Adipocyte (in vitro differentiated cells): ENCODE results near the gene OSBPL2.
A peak's percentile ranks its signal among the peaks of the same experiment; 100 is the strongest.

Experiments used
- DNase-seq: peaks from one replicate; pipeline ENCODE4 v3.0.0-alpha.2; 2015; ENCODE audit warnings: low read depth
- H3K27me3 ChIP-seq: replicated peaks from 2 replicates; pipeline ENCODE4 v1.7.0; 2013; ENCODE audit warnings: mild to moderate bottlenecking, low read length, moderate library complexity; ENCODE audit not compliant: control insufficient read depth, insufficient read depth
- H3K36me3 ChIP-seq: 2 replicates; pipeline ENCODE4 v1.7.0; 2013; ENCODE audit warnings: low read length, mild to moderate bottlenecking, moderate library complexity; ENCODE audit not compliant: control insufficient read depth, insufficient read depth, severe bottlenecking
- H3K4me1 ChIP-seq: 2 replicates; pipeline ENCODE4 v1.7.0; 2013; ENCODE audit warnings: mild to moderate bottlenecking, low read length, moderate library complexity; ENCODE audit not compliant: control insufficient read depth, insufficient read depth
- H3K4me3 ChIP-seq: 2 replicates; pipeline ENCODE4 v1.7.0; 2013; ENCODE audit warnings: mild to moderate bottlenecking, low read length, moderate library complexity
- H3K9ac ChIP-seq: 2 replicates; pipeline ENCODE4 v1.7.0; 2013; ENCODE audit warnings: mild to moderate bottlenecking, low read length, moderate library complexity
- H3K9me3 ChIP-seq: 2 replicates; pipeline ENCODE4 v1.7.0; 2013; ENCODE audit warnings: mild to moderate bottlenecking, low read length, moderate library complexity; ENCODE audit not compliant: control insufficient read depth

OSBPL2 gene

DNA sequence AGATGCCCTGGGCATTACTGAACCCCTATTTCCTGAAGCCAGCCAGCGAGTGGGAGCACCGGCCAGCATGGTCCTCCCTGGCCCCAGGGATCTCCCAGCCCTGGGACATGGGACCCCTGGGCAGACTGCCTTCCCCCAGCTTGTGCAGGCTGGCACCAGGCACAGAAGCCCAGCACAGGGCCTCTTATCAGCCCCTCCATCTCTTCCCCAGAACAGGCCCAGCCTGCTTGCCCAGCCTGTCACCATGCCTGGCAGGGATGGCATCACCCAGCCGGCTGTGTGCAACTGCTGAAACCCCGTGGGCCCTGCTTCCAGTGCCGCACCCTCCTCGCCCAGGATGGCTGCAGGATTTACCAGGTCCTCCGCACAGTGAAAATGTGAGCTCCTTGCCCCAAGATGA lies 6.1 kb upstream of the OSBPL2 start:
- H3K36me3 ChIP-seq: no peaks in the 10 kb centered on the region
- H3K27me3 ChIP-seq: peaks cover 43% of the 10 kb centered on the region
- H3K9ac ChIP-seq: no peak overlapping the region
- no peaks in the 10 kb centered on the region for H3K4me1 ChIP-seq
- H3K9me3 ChIP-seq: peaks cover 3% of the 10 kb centered on the region
- no peak for DNase-seq
- no peak overlapping the region for H3K4me3 ChIP-seq

DNA sequence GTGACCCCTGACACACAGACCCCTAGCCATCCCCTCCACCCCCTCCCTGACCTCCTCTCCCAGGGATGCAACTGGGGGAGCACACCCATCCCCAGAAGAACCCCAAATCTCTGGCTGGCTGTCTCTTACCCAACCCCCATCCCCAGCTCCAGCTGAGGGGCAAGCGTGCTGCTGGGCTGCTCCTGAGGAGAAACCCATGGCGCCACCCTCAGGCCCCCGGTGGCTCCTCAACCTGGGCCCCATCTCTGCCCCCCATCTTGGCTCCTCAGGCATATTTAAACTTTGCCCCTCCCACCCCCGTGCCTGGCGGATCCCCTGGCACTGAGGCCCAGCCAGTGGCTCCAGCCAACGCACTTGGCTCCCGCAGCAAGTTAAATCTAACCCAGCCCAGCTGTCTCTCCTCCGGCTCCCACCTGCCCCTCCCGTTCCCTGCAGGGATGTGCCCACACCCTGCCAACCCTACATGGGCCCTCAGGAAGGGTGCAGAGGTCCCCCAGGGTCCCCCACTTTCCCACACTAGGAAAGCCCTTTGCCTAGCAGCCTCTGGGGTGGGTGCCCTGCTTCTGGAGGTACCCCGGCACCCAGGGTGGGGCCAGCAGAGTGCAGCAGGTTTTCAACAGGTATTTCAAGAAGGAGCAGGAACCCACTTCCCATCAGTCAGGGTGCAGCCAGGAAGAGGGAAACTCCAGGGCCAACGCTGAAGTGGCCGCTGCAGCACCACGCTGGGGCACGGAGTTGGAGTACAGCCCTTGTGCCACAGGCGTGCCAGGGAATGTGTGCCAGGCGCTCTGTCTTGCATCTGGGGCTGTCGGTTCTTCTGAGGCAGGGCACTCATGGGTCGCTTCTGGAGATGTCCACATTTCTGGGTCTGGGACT lies 5.3 kb upstream of the OSBPL2 start:
- peaks cover 3% of the 10 kb centered on the region for H3K9me3 ChIP-seq
- H3K4me3 ChIP-seq: no peak overlapping the region
- no peak overlapping the region for H3K9ac ChIP-seq
- no peak for DNase-seq
- peaks cover 36% of the 10 kb centered on the region for H3K27me3 ChIP-seq
- H3K36me3 ChIP-seq: no peaks in the 10 kb centered on the region
- H3K4me1 ChIP-seq: peaks cover 3% of the 10 kb centered on the region

DNA sequence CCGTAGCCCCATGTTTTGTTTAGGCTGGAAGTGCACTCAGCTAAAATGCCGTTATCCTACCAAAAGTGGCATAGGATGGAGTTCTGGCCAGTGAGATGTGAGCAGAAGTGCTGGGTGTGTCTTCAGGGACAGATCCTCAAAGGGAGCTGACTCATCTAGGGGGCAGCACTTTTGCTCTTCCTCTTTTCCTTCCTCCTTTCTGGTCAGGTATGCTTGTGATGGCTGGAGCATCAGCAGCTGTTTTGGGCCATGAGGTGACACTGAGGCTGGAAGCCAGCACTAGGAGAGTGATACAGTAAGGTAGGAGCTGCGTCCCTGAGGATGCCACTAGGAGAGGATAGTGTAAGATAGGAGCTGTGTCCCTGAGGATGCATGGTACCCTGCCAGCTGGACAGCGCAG lies 4.6 kb upstream of the OSBPL2 start:
- H3K4me3 ChIP-seq: no peak overlapping the region
- H3K4me1 ChIP-seq: peaks cover 3% of the 10 kb centered on the region
- DNase-seq: no peak
- peaks cover 29% of the 10 kb centered on the region for H3K27me3 ChIP-seq
- H3K9me3 ChIP-seq: peaks cover 3% of the 10 kb centered on the region
- no peak overlapping the region for H3K9ac ChIP-seq
- H3K36me3 ChIP-seq: no peaks in the 10 kb centered on the region

DNA sequence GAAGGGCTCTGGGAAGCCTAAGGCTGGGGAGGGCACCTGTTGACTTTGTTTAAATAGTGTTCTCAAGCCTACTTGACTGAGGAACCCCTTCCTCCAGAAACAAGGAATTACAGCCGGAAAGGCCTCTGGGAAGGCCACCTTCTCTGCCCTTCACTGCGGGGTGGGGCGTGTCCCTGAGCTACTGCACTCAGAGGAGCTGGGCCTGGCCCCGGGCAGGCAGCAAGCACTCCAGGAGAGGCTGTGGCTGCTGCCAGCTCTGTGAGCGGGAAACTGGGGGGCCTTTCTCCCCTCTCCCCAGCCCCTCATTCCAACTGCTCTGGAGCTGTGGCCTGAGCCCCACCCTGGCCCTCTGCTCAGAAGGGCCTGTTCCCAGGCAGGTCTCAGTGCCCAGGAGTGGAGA lies 4.0 kb upstream of the OSBPL2 start:
- DNase-seq: no peak
- Histone ChIP-seq H3K4me3 (no peak overlapping the region), H3K36me3 (no peaks in the 10 kb centered on the region), H3K9me3 (peaks cover 3% of the 10 kb centered on the region), H3K27me3 (peaks cover 23% of the 10 kb centered on the region), H3K9ac (no peak overlapping the region), H3K4me1 (peaks cover 6% of the 10 kb centered on the region)

DNA sequence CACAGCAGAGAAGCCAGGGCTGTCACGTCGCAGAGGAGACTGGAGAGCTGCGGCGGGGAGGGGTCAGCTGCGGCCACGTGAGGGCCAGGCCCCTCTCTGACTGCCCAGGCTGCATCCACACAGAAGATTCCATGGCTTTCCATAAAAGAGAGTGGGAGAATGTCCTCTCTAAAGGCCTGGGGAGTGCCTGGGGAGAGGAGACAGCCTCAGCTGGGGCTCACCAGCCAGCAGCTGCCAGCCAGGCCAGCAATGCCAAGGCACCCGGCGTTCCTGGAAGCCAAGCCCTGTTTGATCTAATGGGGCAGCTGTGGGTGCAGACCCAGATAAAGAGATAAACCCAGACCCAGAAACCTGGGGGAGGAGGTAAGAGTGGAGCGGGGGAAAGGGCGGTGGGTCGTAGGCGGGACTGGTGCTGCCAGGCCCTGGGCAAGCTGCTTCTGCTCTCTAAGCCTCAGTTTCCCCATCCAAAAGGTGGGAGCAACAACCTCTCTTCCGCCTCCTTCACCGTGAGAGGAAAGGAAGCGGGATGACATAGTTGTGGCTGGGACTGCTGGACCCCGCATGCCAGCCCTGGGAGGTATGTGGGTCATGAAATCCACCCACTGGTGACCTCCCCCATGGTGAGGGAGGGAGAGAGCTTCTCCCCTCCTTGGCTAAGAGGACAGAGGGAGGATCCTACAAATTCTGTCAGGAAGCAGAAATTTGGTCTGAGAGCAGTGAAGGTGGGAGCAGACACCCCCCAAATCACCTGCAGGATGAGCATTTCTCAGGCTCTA lies 3.1 kb upstream of the OSBPL2 start:
- H3K9me3 ChIP-seq: peaks cover 3% of the 10 kb centered on the region
- no peaks in the 10 kb centered on the region for H3K36me3 ChIP-seq
- H3K4me1 ChIP-seq: peaks cover 10% of the 10 kb centered on the region
- H3K27me3 ChIP-seq: peaks cover 23% of the 10 kb centered on the region
- H3K4me3 ChIP-seq: no peak overlapping the region
- no peak for DNase-seq
- no peak overlapping the region for H3K9ac ChIP-seq

DNA sequence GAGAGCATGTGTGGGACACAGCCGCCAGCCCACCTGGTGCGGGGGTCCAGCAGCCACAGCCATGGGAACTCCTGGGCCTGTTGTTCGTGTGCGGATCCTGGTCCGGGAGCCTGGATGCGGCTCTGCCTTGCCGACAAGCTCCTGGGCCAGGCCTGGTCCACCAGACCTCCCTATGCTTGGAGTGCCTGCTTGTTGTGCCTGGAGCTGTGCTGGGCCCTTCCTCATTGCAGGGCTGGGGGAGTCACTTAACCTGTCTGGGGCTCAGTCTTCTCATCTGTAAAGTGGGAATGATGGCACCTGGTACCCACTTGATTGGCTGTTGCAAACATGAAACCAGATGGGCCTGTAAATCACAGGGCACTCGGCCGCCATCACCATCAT lies 2.6 kb upstream of the OSBPL2 start:
- Histone ChIP-seq H3K9me3 (peaks cover 3% of the 10 kb centered on the region), H3K4me3 (no peak overlapping the region), H3K36me3 (no peaks in the 10 kb centered on the region), H3K9ac (no peak overlapping the region), H3K4me1 (peaks cover 10% of the 10 kb centered on the region), H3K27me3 (peaks cover 19% of the 10 kb centered on the region)
- no peak for DNase-seq

DNA sequence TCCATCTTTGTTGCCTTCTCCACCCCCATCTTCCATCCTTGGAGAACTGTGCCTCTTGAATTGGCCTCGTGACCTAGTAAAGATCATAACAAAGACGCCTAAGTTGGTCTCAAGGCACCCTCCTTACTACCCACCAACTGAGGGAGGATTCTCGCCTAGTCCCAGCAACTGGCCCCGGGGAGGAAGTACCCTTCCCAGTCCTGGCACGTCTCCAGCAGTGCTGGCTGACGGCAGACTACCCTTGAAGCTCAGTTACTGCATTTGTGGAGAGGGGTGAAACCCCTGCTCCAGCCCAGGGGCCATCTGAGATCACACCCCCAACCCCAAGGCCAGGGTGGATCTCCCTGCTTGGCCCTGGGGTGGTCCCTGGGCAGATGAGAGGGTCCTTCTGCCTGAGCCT lies 2.1 kb upstream of the OSBPL2 start:
- no peak for DNase-seq
- Histone ChIP-seq H3K9me3 (peaks cover 3% of the 10 kb centered on the region), H3K4me3 (no peak overlapping the region), H3K27me3 (peaks cover 15% of the 10 kb centered on the region), H3K36me3 (no peaks in the 10 kb centered on the region), H3K9ac (no peak overlapping the region), H3K4me1 (peaks cover 10% of the 10 kb centered on the region)

DNA sequence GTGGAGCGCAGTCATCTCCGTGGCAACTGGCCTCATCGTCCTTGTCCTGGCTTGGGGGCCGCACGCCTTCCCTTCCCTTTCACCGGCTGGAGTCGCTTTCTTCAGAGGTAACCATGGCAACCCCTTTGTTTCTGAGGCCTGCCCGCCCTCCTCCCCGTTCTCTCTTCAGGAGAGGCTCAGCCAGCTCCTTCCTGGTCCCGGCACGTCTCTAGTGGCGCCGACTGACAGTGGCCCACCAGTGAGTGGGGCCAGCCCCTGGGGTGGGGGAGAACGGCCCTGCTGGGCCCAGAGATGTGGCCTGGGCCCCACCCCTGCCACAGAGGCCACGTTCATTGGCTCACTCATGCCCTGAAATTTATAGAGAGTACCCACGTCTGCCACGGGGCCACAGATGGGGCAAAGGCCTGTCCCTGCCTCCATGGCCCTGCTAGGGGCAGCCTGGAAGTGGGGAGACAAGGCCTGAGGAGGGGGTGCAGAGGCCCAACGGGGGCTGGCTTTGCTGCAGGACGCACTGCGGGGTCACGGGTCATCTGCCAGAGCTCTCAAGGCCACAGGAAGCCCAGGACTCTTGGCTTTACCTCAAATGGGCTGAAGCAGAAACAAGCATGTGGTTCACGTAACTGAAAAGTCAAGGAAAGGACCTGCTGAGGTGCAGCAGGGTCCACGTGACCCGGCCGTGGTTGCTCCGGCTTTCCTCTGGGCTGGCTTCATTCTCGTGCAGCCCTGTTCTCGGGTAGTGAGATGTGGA lies 1.4 kb upstream of the OSBPL2 start:
- Histone ChIP-seq H3K4me3 (no peak overlapping the region), H3K9ac (no peak overlapping the region), H3K9me3 (peaks cover 3% of the 10 kb centered on the region), H3K36me3 (peaks cover 6% of the 10 kb centered on the region), H3K27me3 (peaks cover 13% of the 10 kb centered on the region), H3K4me1 (peaks cover 10% of the 10 kb centered on the region)
- DNase-seq: no peak

DNA sequence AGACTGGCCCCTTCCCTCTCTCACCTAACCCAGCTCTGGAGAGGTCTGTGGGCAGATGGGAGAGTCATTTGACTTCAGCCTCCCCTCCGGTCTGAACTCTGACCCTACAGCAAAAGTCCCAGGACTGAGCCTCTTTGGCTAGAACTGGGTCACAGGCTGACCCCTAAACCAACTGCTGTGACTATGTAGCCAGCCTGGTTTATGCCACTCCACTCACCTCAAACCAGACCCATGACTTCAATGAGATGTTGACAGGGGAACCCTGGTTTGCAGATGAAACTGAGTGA lies 864 bp upstream of the OSBPL2 start:
- Histone ChIP-seq H3K27me3 (peaks cover 13% of the 10 kb centered on the region), H3K9ac (peak overlapping the region; percentile 29), H3K36me3 (peaks cover 11% of the 10 kb centered on the region), H3K4me1 (peaks cover 10% of the 10 kb centered on the region), H3K9me3 (peaks cover 3% of the 10 kb centered on the region), H3K4me3 (peak overlapping the region; percentile 84)
- no peak for DNase-seq

DNA sequence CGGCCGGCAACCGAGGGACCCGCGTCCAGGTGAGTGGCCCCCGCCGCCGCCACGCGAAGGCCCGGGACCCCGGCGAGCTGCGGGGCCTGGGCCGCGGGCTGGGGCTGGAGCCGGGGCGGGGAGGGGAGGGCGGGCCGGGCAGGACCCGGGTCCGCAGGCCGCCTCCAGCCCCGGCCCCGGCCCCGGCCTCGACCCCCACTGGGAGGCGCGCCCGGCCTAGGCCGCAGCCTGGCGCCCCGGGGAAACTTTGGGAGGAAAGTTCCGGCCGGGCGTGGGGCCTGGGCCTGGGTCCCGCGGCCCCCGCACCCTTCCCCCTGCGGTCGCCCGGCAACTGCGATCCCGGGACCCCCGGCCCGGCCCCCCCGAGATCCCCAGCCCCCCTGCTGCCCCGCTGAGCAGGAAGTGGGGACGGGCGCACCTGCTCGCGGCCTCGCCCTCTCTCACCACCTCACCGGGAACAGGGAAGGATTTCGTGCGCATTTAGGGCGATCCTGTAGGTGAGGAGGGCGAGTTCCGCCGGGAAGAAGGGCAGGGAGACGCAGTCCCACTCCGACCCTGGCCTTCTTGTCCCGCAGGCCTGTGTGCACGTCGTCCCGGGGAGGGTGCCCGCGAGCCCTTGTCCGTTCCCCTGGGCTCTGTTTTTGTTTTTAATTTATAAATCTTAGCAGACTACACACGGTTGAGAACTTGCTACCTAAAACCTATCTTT lies 402 bp downstream of the OSBPL2 start:
- Histone ChIP-seq H3K4me3 (peak overlapping the region; percentile 84), H3K36me3 (peaks cover 14% of the 10 kb centered on the region), H3K9ac (peak overlapping the region; percentile 85), H3K4me1 (peaks cover 10% of the 10 kb centered on the region), H3K27me3 (peaks cover 10% of the 10 kb centered on the region), H3K9me3 (peaks cover 2% of the 10 kb centered on the region)
- DNase-seq: peak; percentile 42
